ENCODE results near the gene PITPNM2. TPM values are rescaled to one million over a fixed set of nuclear protein-coding genes. Genes with fewer than 3 reads are reported as not detected.
A peak's percentile ranks its signal among the peaks of the same experiment; 100 is the strongest.

The PITPNM2 gene
- total RNA-seq, 2 experiments from 2014 or later: 15.3 to 17.9 TPM

GRCh38 chr12:123120452-123121166 is 30.3 kb downstream of the PITPNM2 start:
- ATAC-seq (peak; percentile 83), DNase-seq (peak; percentile 68)
- Mint-ChIP-seq H3K4me1 (ENCODE audit: low read depth) (peaks cover 63% of the 10 kb centered on the region), H3K9me3 (no peaks in the 10 kb centered on the region), H3K36me3 (ENCODE audit: low read depth) (no peaks in the 10 kb centered on the region), H3K27me3 (no peaks in the 10 kb centered on the region), H3K4me3 (peak overlapping the region; percentile 2), H3K27ac (peak overlapping the region; percentile 84)
- ChIA-PET CTCF (interaction anchor here (0.9 to 1.9 kb wide), 10 partner anchors 9 to 259 kb away, joined by 3 to 6 read pairs (median 4); no protein-coding TSS in a partner anchor), POLR2A (interaction anchor here (0.6 to 3.4 kb wide), 8 partner anchors 11 to 112 kb away, joined by 3 to 14 read pairs (median 4); partner anchors contain the start of genes MPHOSPH9 and MTRFR)
- TF ChIP-seq, protein P1, sequence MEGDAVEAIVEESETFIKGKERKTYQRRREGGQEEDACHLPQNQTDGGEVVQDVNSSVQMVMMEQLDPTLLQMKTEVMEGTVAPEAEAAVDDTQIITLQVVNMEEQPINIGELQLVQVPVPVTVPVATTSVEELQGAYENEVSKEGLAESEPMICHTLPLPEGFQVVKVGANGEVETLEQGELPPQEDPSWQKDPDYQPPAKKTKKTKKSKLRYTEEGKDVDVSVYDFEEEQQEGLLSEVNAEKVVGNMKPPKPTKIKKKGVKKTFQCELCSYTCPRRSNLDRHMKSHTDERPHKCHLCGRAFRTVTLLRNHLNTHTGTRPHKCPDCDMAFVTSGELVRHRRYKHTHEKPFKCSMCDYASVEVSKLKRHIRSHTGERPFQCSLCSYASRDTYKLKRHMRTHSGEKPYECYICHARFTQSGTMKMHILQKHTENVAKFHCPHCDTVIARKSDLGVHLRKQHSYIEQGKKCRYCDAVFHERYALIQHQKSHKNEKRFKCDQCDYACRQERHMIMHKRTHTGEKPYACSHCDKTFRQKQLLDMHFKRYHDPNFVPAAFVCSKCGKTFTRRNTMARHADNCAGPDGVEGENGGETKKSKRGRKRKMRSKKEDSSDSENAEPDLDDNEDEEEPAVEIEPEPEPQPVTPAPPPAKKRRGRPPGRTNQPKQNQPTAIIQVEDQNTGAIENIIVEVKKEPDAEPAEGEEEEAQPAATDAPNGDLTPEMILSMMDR (IDR thresholded peaks at IDR 0.05): no peak
- intact Hi-C loops (cut with micrococcal nuclease): no loop called here

- Mint-ChIP-seq H3K4me1 (ENCODE audit: low read depth) (peaks cover 69% of the 10 kb centered on the region), H3K27ac (peak overlapping the region; percentile 84), H3K4me3 (no peak overlapping the region), H3K9me3 (no peaks in the 10 kb centered on the region), H3K27me3 (no peaks in the 10 kb centered on the region), H3K36me3 (ENCODE audit: low read depth) (no peaks in the 10 kb centered on the region)
- intact Hi-C loops (cut with micrococcal nuclease): no loop called here
- DNase-seq: peak; percentile 80
- TF ChIP-seq, protein P1 (IDR thresholded peaks at IDR 0.05): no peak
- CTCF ChIA-PET: interaction anchor here (0.9 to 1.8 kb wide), 4 partner anchors 13 to 76 kb away, joined by 3 to 6 read pairs (median 4); no protein-coding TSS in a partner anchor
- peak; percentile 80 for ATAC-seq
- POLR2A ChIA-PET: interaction anchor here (0.6 to 3.4 kb wide), 6 partner anchors 11 to 99 kb away, joined by 3 to 14 read pairs (median 4); no protein-coding TSS in a partner anchor
Measured at GRCh38 chr12:123119808-123120207, 31.1 kb downstream of the PITPNM2 start.

GRCh38 chr12:123118497-123118896 is 32.4 kb downstream of the PITPNM2 start:
- H3K36me3 Mint-ChIP-seq (ENCODE audit: low read depth): no peaks in the 10 kb centered on the region
- intact Hi-C loops (cut with micrococcal nuclease): no loop called here
- DNase-seq: no peak
- ChIA-PET POLR2A (interaction anchor here (1.0 to 3.4 kb wide), 3 partner anchors 9 to 42 kb away, joined by 3 to 14 read pairs (median 5); no protein-coding TSS in a partner anchor), CTCF (interaction anchor here (0.6 to 1.2 kb wide), 5 partner anchors 11 to 171 kb away, joined by 3 to 4 read pairs (median 4); no protein-coding TSS in a partner anchor)
- H3K4me3 Mint-ChIP-seq: no peak overlapping the region
- no peaks in the 10 kb centered on the region for H3K9me3 Mint-ChIP-seq
- no peak for ATAC-seq
- TF ChIP-seq, protein P1 (IDR thresholded peaks at IDR 0.05): no peak
- H3K27ac Mint-ChIP-seq: no peak overlapping the region
- no peaks in the 10 kb centered on the region for H3K27me3 Mint-ChIP-seq
- peaks cover 75% of the 10 kb centered on the region for H3K4me1 Mint-ChIP-seq (ENCODE audit: low read depth)

DNA sequence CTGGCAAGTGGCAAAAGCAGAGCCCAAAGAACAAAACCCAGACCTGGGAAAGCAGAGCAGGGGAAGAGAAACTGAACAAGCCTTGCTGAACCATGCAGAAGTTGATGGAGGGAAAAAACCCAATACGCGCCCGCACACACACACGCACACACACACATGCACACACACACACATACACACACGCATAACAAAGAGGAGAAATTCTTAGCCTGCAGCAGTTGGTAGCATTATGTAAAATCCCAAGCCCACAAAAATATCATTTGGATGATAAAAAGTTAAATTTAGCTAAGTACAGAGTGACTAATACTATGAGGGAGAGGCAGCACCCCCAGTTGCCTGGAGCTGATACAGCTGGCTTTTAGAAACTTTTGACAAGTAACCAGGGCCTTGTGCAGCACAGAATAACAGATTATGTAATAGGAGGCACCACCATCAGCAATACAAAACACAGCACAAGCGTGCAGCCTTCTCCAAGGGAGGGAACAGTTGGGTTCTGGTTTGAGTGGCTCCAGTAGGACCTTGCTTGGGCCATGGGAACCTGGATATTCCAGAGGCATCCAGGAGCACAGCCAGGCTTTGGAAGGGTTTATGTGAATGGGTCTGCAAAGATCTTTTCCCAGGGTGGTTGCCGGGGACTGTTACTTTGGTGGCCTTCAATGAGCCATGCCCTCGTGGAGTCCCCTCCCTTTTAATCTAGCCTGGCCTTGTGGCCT is 35.3 kb downstream of the PITPNM2 start:
- no peaks in the 10 kb centered on the region for H3K36me3 Mint-ChIP-seq (ENCODE audit: low read depth)
- POLR2A ChIA-PET: interaction anchor here (1.9 to 3.2 kb wide), 2 partner anchors 9 to 40 kb away, joined by 7 to 12 read pairs; no protein-coding TSS in a partner anchor
- TF ChIP-seq, protein P1 (IDR thresholded peaks at IDR 0.05): no peak
- no peaks in the 10 kb centered on the region for H3K27me3 Mint-ChIP-seq
- H3K9me3 Mint-ChIP-seq: no peaks in the 10 kb centered on the region
- intact Hi-C loops (cut with micrococcal nuclease): no loop called here
- H3K27ac Mint-ChIP-seq: peak overlapping the region; percentile 48
- DNase-seq: peak; percentile 46
- H3K4me3 Mint-ChIP-seq: no peak overlapping the region
- H3K4me1 Mint-ChIP-seq (ENCODE audit: low read depth): peaks cover 66% of the 10 kb centered on the region
- CTCF ChIA-PET: interaction anchor here (0.8 to 1.6 kb wide), 3 partner anchors 40 to 123 kb away, joined by 3 to 7 read pairs (median 3); no protein-coding TSS in a partner anchor
- ATAC-seq: no peak
